ENCODE measurements around the gene WNT2B. TPM values are rescaled to one million over a fixed set of nuclear protein-coding genes. Genes with fewer than 3 reads are reported as not detected.
"Not testable (repeated sequence)": the region's sequence is repeated elsewhere in the genome, so short reads cannot be mapped to it uniquely, and the experiment has no call there.

The WNT2B gene
- polyA plus RNA-seq, 3 donors: 0.07 to 0.79 TPM; not detected in 1

GRCh38 chr1:112487686-112488085 lies 21.1 kb upstream of the WNT2B start:
- H3K27ac Mint-ChIP-seq: peak overlapping the region in 1 of 7 donors; percentile 14

DNA sequence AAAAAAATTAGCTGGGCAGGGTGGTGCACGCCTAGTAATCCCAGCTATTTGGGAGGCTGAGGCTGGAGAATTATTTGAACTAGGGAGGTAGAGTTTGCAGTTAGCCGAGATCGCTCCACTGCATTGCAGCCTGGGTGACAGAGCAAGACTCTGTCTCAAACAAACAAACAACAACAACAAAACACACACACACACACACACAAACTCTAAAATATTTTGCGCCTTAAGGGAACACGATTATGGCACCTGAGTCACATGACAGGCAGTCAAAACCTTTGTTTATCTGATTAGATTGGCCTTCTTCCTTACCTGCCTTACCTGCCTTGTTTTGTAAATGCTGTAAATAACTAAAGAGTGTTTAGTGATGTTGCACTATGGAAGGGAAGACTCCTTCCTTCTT lies 20.6 kb upstream of the WNT2B start:
- no peak for DNase-seq
- Mint-ChIP-seq H3K4me3 (no peak overlapping the region), H3K27me3 (ENCODE audit: low read depth in 3 of 3) (peaks cover under 1 to 3% (median 2%) of the 10 kb centered on the region in 3 donors), H3K4me1 (peaks cover 13% of the 10 kb centered on the region), H3K36me3 (no peaks in the 10 kb centered on the region), H3K27ac (no peak overlapping the region), H3K9me3 (no peaks in the 10 kb centered on the region)
- Histone ChIP-seq H4K20me1 (ENCODE audit: insufficient read depth, low read length) (no peaks in the 10 kb centered on the region), H3K36me3 (replicated peaks in 1 of 2; ENCODE audit: control insufficient read depth in 1 of 2, insufficient read depth in 2 of 2, low read length in 2 of 2) (no peaks in the 10 kb centered on the region), H3K79me2 (ENCODE audit: insufficient read depth, low read length) (no peaks in the 10 kb centered on the region), H2AFZ (ENCODE audit: insufficient read depth, low read depth, low read length, poor library complexity, severe bottlenecking) (no peak overlapping the region), H3K9ac (ENCODE audit: insufficient read depth, low read length, poor library complexity, severe bottlenecking) (no peak overlapping the region), H3K4me1 (ENCODE audit: control insufficient read depth in 1 of 2, insufficient read depth in 2 of 2, low read length in 2 of 2) (peaks cover 3 to 11% of the 10 kb centered on the region in 2 donors), H3K27me3 (ENCODE audit: control insufficient read depth in 2 of 2, insufficient read depth in 2 of 2, low read length in 2 of 2) (no peaks in the 10 kb centered on the region), H3K27ac (ENCODE audit: low read depth in 1 of 2, low read length in 2 of 2) (no peak overlapping the region), H3K4me3 (replicated peaks in 1 of 3; ENCODE audit: low read depth in 2 of 3, low read length in 3 of 3) (no peak overlapping the region), H3K9me3 (replicated peaks in 1 of 2; ENCODE audit: control insufficient read depth in 1 of 2, insufficient read depth in 1 of 2, low read length in 2 of 2) (no peaks in the 10 kb centered on the region), H3K4me2 (replicated peaks; ENCODE audit: extremely low read depth, low read length, poor library complexity, severe bottlenecking) (no peak overlapping the region)
- no CpG with 5 or more reads among the region's 5 CpGs for WGBS (ENCODE audit: insufficient coverage)
- TF ChIP-seq CTCF (IDR thresholded peaks at IDR 0.05): no peak
- intact Hi-C loops (cut with micrococcal nuclease): no loop called here

More at GRCh38 chr1:112487686-112488085, 21.1 kb upstream of the WNT2B start:
- 80% methylated on average over 2 of the region's 6 CpGs for WGBS (ENCODE audit: insufficient coverage)
- H3K4me3 Mint-ChIP-seq; H3K36me3 ChIP-seq (replicated peaks in 1 of 2; ENCODE audit: control insufficient read depth in 1 of 2, insufficient read depth in 2 of 2, low read length in 2 of 2); H3K9me3 ChIP-seq (replicated peaks in 1 of 2; ENCODE audit: control insufficient read depth in 1 of 2, insufficient read depth in 1 of 2, low read length in 2 of 2); H3K27me3 Mint-ChIP-seq (ENCODE audit: low read depth in 3 of 3); H3K27me3 ChIP-seq (ENCODE audit: control insufficient read depth in 2 of 2, insufficient read depth in 2 of 2, low read length in 2 of 2); H2AFZ ChIP-seq (ENCODE audit: insufficient read depth, low read depth, low read length, poor library complexity, severe bottlenecking); H3K4me3 ChIP-seq (replicated peaks in 1 of 3; ENCODE audit: low read depth in 2 of 3, low read length in 3 of 3); H3K36me3 Mint-ChIP-seq; H3K79me2 ChIP-seq (ENCODE audit: insufficient read depth, low read length); intact Hi-C loops (cut with micrococcal nuclease); H3K4me2 ChIP-seq (replicated peaks; ENCODE audit: extremely low read depth, low read length, poor library complexity, severe bottlenecking); H3K9me3 Mint-ChIP-seq; H3K9ac ChIP-seq (ENCODE audit: insufficient read depth, low read length, poor library complexity, severe bottlenecking); H3K27ac ChIP-seq (ENCODE audit: low read depth in 1 of 2, low read length in 2 of 2); H4K20me1 ChIP-seq (ENCODE audit: insufficient read depth, low read length): not testable (repeated sequence)
- peaks cover 3 to 11% of the 10 kb centered on the region in 2 donors for H3K4me1 ChIP-seq (ENCODE audit: control insufficient read depth in 1 of 2, insufficient read depth in 2 of 2, low read length in 2 of 2)
- H3K4me1 Mint-ChIP-seq: peaks cover 13% of the 10 kb centered on the region
- DNase-seq: peak in 2 of 3 donors; percentile 16 to 43
